ENCODE data around the gene PCDH20. TPM values are rescaled to one million over a fixed set of nuclear protein-coding genes. Genes with fewer than 3 reads are reported as not detected.

PCDH20 gene, protein sequence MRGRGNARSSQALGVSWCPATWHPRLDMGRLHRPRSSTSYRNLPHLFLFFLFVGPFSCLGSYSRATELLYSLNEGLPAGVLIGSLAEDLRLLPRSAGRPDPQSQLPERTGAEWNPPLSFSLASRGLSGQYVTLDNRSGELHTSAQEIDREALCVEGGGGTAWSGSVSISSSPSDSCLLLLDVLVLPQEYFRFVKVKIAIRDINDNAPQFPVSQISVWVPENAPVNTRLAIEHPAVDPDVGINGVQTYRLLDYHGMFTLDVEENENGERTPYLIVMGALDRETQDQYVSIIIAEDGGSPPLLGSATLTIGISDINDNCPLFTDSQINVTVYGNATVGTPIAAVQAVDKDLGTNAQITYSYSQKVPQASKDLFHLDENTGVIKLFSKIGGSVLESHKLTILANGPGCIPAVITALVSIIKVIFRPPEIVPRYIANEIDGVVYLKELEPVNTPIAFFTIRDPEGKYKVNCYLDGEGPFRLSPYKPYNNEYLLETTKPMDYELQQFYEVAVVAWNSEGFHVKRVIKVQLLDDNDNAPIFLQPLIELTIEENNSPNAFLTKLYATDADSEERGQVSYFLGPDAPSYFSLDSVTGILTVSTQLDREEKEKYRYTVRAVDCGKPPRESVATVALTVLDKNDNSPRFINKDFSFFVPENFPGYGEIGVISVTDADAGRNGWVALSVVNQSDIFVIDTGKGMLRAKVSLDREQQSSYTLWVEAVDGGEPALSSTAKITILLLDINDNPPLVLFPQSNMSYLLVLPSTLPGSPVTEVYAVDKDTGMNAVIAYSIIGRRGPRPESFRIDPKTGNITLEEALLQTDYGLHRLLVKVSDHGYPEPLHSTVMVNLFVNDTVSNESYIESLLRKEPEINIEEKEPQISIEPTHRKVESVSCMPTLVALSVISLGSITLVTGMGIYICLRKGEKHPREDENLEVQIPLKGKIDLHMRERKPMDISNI
- total RNA-seq (1 to 10 TPM in 6 of 7 donors, under 1 TPM in 1; 0.74 to 6.4 (median 1.3) TPM), polyA plus RNA-seq (under 1 TPM; 0.09 to 0.35 (median 0.16) TPM)
- long read RNA-seq, donor 1 = 0 reads
- long read RNA-seq, donor 2 = 0 reads

DNA sequence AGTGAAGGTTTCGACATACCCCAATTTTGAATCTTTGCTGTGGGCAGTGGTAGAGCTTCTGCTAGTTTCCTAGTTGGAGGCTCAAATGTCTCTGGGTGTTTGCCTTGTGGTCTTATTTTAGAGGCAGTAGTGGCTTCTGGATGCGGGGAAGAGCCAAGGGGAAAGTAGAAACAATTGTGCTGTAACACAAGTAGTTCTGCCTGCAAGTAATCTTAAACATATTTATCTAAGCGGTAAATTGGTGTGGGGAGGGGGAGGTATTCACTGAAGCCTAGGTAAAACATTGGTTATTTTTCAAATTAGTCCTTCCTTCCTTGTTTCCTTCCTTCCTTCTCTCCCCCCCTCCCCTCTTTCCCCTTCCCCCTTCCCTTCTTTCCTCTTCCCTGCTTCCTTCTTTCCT, at the start of gene PCDH20:
Gene PCDH20, minus strand, starts transcription at position 101 of the 400 bp plus-strand sequence. CDS start 691 bp downstream, outside the sequence.
- Histone ChIP-seq H3K4me1 (peaks cover 0 to 20% (median 8%) of the 10 kb centered on the region in 6 donors), H3K4me3 (peak within 1 kb of the TSS in 7 of 8 donors; percentile 9 to 59 (median 30)), H3K36me3 (no peaks in the 10 kb centered on the region), H3K27me3 (replicated peaks in 1 of 7) (peaks cover 0 to 48% (median 20%) of the 10 kb centered on the region in 7 donors), H3K9me3 (no peaks in the 10 kb centered on the region), H3K27ac (no peak within 1 kb of the TSS)
- WGBS, 5 donors = 48 to 61% (median 54%) methylated on average over 3 of the region's 3 CpGs
- no peak for DNase-seq
- TF ChIP-seq POLR2A (IDR thresholded peaks at IDR 0.05) (no peak), POLR2AphosphoS5 (IDR thresholded peaks at IDR 0.05) (no peak)
- intact Hi-C loops (cut with DNase I; ENCODE audit: low total_unique reads) = no loop called here

- no peaks in the 10 kb centered on the region for H3K4me1 ChIP-seq
- no peak for DNase-seq
- H3K4me3 ChIP-seq = no peak overlapping the region
- WGBS, 5 donors = 76 to 92% (median 89%) methylated on average over 1 of the region's 1 CpG
- intact Hi-C loops (cut with DNase I; ENCODE audit: low total_unique reads) = no loop called here
- H3K27me3 ChIP-seq (replicated peaks in 1 of 7) = no peaks in the 10 kb centered on the region
- no peaks in the 10 kb centered on the region for H3K36me3 ChIP-seq
- TF ChIP-seq POLR2A (IDR thresholded peaks at IDR 0.05) = no peak
- no peaks in the 10 kb centered on the region for H3K9me3 ChIP-seq
- H3K27ac ChIP-seq = no peak overlapping the region
Observed at GRCh38 chr13:61463024-61463423, 47.4 kb upstream of the PCDH20 start.

- H3K9me3 ChIP-seq = peaks cover 0 to 9% (median 0%) of the 10 kb centered on the region in 8 donors
- intact Hi-C loops (cut with DNase I; ENCODE audit: low total_unique reads) = no loop called here
- H3K4me3 ChIP-seq = no peak overlapping the region
- no peak for DNase-seq
- H3K36me3 ChIP-seq = no peaks in the 10 kb centered on the region
- no peaks in the 10 kb centered on the region for H3K4me1 ChIP-seq
- H3K27ac ChIP-seq = no peak overlapping the region
- 33 to 53% (median 40%) methylated on average over 1 of the region's 1 CpG for WGBS, 5 donors
- no peak for TF ChIP-seq POLR2A (IDR thresholded peaks at IDR 0.05)
- TF ChIP-seq CTCF (IDR thresholded peaks at IDR 0.05 in 8 of 11, conservative IDR thresholded peaks at IDR 0.05 in 3 of 11) = no peak
- no peaks in the 10 kb centered on the region for H3K27me3 ChIP-seq (replicated peaks in 1 of 7)
Observed at GRCh38 chr13:61453121-61453520, 37.5 kb upstream of the PCDH20 start.

DNA sequence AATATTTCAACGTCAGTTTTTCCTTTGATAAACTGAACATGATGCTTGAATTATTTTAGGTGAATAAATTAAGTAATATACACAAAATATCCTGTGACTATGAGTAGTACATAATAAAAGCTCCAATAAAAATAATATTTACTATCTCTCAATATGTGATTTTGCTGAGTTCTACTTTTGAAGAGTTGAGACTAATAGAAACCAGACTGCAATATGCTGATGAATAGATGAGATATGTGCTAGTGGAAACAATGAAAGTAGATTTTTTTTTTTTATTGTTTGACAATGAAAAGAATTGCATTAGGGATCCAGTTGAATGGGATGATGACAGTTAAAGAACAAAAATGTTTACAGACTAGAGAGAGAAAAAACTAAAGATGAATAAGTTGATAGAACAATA, 16.4 kb upstream of the PCDH20 start:
- WGBS, 5 donors = 75 to 84% (median 80%) methylated on average over 1 of the region's 1 CpG
- no peaks in the 10 kb centered on the region for H3K27me3 ChIP-seq (replicated peaks in 1 of 7)
- intact Hi-C loops (cut with DNase I; ENCODE audit: low total_unique reads) = no loop called here
- H3K4me3 ChIP-seq = no peak overlapping the region
- no peaks in the 10 kb centered on the region for H3K36me3 ChIP-seq
- H3K9me3 ChIP-seq = no peaks in the 10 kb centered on the region
- no peak overlapping the region for H3K27ac ChIP-seq
- no peak for DNase-seq
- no peaks in the 10 kb centered on the region for H3K4me1 ChIP-seq
- TF ChIP-seq CTCF (IDR thresholded peaks at IDR 0.05 in 8 of 11, conservative IDR thresholded peaks at IDR 0.05 in 3 of 11) = no peak
- TF ChIP-seq POLR2A (IDR thresholded peaks at IDR 0.05) = no peak
- TF ChIP-seq POLR2AphosphoS5 (IDR thresholded peaks at IDR 0.05) = no peak
